Measurements from ENCODE around the gene TET2.

TET2 gene

DNA sequence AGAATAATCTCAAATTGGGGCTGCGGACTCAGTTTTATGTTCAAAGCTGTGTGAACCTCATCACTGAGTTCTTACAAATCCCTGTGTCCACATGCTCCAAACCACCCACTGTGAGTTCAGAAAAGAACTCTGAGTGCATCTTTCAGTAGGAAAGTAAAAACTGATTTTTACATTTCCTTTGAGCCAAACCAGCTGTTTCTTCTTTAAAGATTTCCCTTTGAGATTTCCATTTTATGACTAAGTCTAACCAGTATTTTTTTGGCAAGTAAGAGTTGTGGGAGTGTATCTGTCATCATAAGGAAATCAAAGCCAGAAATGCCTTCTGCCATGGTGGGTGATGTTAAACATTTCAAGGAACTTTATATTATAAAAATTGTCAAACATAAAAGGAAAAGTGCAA is 100.0 kb downstream of the TET2 start:
- no peak for DNase-seq (ENCODE audit: low spot score)
- WGBS, 2 donors (ENCODE audit: extremely low coverage in 2 of 2, insufficient read length in 2 of 2, insufficient replicate concordance in 1 of 2) = no CpG with 5 or more reads among the region's 1 CpG

DNA sequence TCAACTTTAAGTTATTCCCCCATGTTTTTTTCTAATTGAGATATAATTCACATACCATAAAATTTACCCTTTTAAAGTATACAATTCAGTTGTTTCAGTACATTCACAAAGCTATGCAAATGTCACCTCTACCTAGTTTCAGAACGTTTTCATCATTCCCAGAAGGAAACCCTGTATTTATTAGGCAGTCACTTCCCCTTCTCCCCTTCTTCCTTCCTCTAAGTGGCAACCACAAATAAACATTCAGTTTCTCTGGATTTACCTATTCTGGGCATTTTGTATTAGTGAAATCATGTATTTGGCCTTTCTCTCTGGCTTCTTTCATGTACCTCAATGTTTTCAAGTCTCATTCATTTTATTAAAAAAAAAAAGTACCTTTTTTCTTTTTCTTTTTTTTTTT is 101.9 kb downstream of the TET2 start:
- Histone ChIP-seq H3K23ac (ENCODE audit: low read depth, low read length, poor library complexity) (no peak overlapping the region), H3K9me3 (replicated peaks in 1 of 2; ENCODE audit: control insufficient read depth in 2 of 2, insufficient read depth in 1 of 2, low read depth in 1 of 2, low read length in 2 of 2) (no peaks in the 10 kb centered on the region), H2AFZ (ENCODE audit: low read length) (no peak overlapping the region), H2BK5ac (ENCODE audit: low read length) (no peak overlapping the region), H4K91ac (ENCODE audit: low read depth, low read length, poor library complexity) (no peak overlapping the region), H3K4me2 (ENCODE audit: insufficient read depth, low read length, poor library complexity, severe bottlenecking) (no peak overlapping the region), H4K8ac (ENCODE audit: low read depth, low read length) (no peak overlapping the region), H3K18ac (ENCODE audit: low read length) (no peak overlapping the region), H3K9ac (ENCODE audit: low read depth, low read length, poor library complexity) (no peak overlapping the region), H3K27ac (replicated peaks; ENCODE audit: low read length) (no peak overlapping the region), H3K4me3 (ENCODE audit: low read length in 2 of 2) (no peak overlapping the region), H2BK12ac (ENCODE audit: low read length) (no peak overlapping the region), H2BK120ac (ENCODE audit: low read depth, low read length) (no peak overlapping the region), H3K4me1 (ENCODE audit: control insufficient read depth in 2 of 2, insufficient read depth in 1 of 2, low read depth in 1 of 2, low read length in 2 of 2) (peaks cover 0 to 4% of the 10 kb centered on the region in 2 donors), H2BK15ac (ENCODE audit: low read length) (no peak overlapping the region), H3K79me1 (ENCODE audit: low read depth, low read length) (no peaks in the 10 kb centered on the region), H3K4ac (ENCODE audit: low read length) (no peak overlapping the region), H3K27me3 (ENCODE audit: control insufficient read depth in 3 of 3, insufficient read depth in 3 of 3, low read depth in 1 of 3, low read length in 3 of 3) (no peaks in the 10 kb centered on the region), H3K36me3 (replicated peaks in 1 of 2; ENCODE audit: control insufficient read depth in 2 of 2, insufficient read depth in 2 of 2, low read length in 2 of 2) (peaks cover under 1 to 58% of the 10 kb centered on the region in 2 donors), H3K14ac (ENCODE audit: low read length) (no peak overlapping the region), H2AK5ac (ENCODE audit: low read depth, low read length) (no peak overlapping the region)
- WGBS, 2 donors (ENCODE audit: extremely low coverage in 2 of 2, insufficient read length in 2 of 2, insufficient replicate concordance in 1 of 2) = no CpG with 5 or more reads among the region's 1 CpG
- no peak for DNase-seq (ENCODE audit: low spot score)

More for the DNA sequence above, 100.0 kb downstream of the TET2 start:
- H2BK12ac ChIP-seq (ENCODE audit: low read length) = no peak overlapping the region
- H3K27me3 ChIP-seq (ENCODE audit: control insufficient read depth in 3 of 3, insufficient read depth in 3 of 3, low read depth in 1 of 3, low read length in 3 of 3) = no peaks in the 10 kb centered on the region
- H2BK5ac ChIP-seq (ENCODE audit: low read length) = no peak overlapping the region
- peaks cover 3 to 67% of the 10 kb centered on the region in 2 donors for H3K36me3 ChIP-seq (replicated peaks in 1 of 2; ENCODE audit: control insufficient read depth in 2 of 2, insufficient read depth in 2 of 2, low read length in 2 of 2)
- H3K9ac ChIP-seq (ENCODE audit: low read depth, low read length, poor library complexity) = no peak overlapping the region
- H3K23ac ChIP-seq (ENCODE audit: low read depth, low read length, poor library complexity) = no peak overlapping the region
- H3K4me2 ChIP-seq (ENCODE audit: insufficient read depth, low read length, poor library complexity, severe bottlenecking) = no peak overlapping the region
- H4K91ac ChIP-seq (ENCODE audit: low read depth, low read length, poor library complexity) = no peak overlapping the region
- no peak overlapping the region for H3K4me3 ChIP-seq (ENCODE audit: low read length in 2 of 2)
- H3K18ac ChIP-seq (ENCODE audit: low read length) = no peak overlapping the region
- H2BK15ac ChIP-seq (ENCODE audit: low read length) = no peak overlapping the region
- H2AFZ ChIP-seq (ENCODE audit: low read length) = no peak overlapping the region
- no peak overlapping the region for H3K14ac ChIP-seq (ENCODE audit: low read length)
- no peaks in the 10 kb centered on the region for H3K79me1 ChIP-seq (ENCODE audit: low read depth, low read length)
- no peak overlapping the region for H3K4ac ChIP-seq (ENCODE audit: low read length)
- no peak overlapping the region for H4K8ac ChIP-seq (ENCODE audit: low read depth, low read length)
- H3K27ac ChIP-seq (replicated peaks; ENCODE audit: low read length) = no peak overlapping the region
- no peak overlapping the region for H2BK120ac ChIP-seq (ENCODE audit: low read depth, low read length)
- H3K9me3 ChIP-seq (replicated peaks in 1 of 2; ENCODE audit: control insufficient read depth in 2 of 2, insufficient read depth in 1 of 2, low read depth in 1 of 2, low read length in 2 of 2) = no peaks in the 10 kb centered on the region
- H3K4me1 ChIP-seq (ENCODE audit: control insufficient read depth in 2 of 2, insufficient read depth in 1 of 2, low read depth in 1 of 2, low read length in 2 of 2) = peaks cover 0 to 4% of the 10 kb centered on the region in 2 donors
- no peak overlapping the region for H2AK5ac ChIP-seq (ENCODE audit: low read depth, low read length)

DNA sequence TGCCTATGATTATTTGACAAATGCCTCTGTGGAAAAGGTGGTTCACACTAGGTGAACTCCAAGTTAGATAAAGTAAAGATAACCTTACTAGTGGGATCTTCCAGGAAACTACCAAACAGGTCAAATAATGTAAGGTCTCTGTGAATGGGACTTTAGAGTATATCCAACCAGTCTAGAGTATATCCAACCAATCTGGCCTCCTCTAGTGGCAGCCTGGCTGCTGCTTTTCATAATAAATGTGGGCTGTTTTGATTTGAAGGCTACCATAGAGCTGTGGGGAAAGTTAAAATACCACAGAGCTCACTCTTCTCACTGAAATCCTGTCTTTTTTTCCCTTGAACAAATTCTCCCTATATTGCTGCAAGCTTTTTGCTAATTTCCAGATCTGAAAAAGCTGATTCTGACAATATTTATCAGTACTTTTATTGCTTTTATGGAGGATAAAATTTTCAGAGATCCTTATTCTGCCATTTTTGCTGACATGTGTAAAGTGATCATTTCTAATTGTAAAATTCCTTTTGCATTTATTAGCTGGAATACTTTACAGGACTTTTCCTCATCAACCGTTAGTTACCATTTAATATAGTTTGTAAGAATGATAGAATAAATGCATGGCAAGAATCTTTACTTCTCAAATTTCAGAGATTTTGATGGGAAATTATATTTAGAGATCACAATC is 111.3 kb downstream of the TET2 start:
- H3K36me3 ChIP-seq (replicated peaks in 1 of 2; ENCODE audit: control insufficient read depth in 2 of 2, insufficient read depth in 2 of 2, low read length in 2 of 2) = peaks cover 0 to 52% of the 10 kb centered on the region in 2 donors
- H3K14ac ChIP-seq (ENCODE audit: low read length) = no peak overlapping the region
- no peak overlapping the region for H4K91ac ChIP-seq (ENCODE audit: low read depth, low read length, poor library complexity)
- DNase-seq (ENCODE audit: low spot score) = no peak
- no peak overlapping the region for H2BK12ac ChIP-seq (ENCODE audit: low read length)
- H3K27me3 ChIP-seq (ENCODE audit: control insufficient read depth in 3 of 3, insufficient read depth in 3 of 3, low read depth in 1 of 3, low read length in 3 of 3) = no peaks in the 10 kb centered on the region
- no peak overlapping the region for H3K18ac ChIP-seq (ENCODE audit: low read length)
- H3K27ac ChIP-seq (replicated peaks; ENCODE audit: low read length) = no peak overlapping the region
- no peak overlapping the region for H2AK5ac ChIP-seq (ENCODE audit: low read depth, low read length)
- H2AFZ ChIP-seq (ENCODE audit: low read length) = no peak overlapping the region
- WGBS, 2 donors (ENCODE audit: extremely low coverage in 2 of 2, insufficient read length in 2 of 2, insufficient replicate concordance in 1 of 2) = no CpG with 5 or more reads among the region's 1 CpG
- H3K4me1 ChIP-seq (ENCODE audit: control insufficient read depth in 2 of 2, insufficient read depth in 1 of 2, low read depth in 1 of 2, low read length in 2 of 2) = no peaks in the 10 kb centered on the region
- H4K8ac ChIP-seq (ENCODE audit: low read depth, low read length) = no peak overlapping the region
- H3K9me3 ChIP-seq (replicated peaks in 1 of 2; ENCODE audit: control insufficient read depth in 2 of 2, insufficient read depth in 1 of 2, low read depth in 1 of 2, low read length in 2 of 2) = peaks cover 0 to 9% of the 10 kb centered on the region in 2 donors
- H2BK15ac ChIP-seq (ENCODE audit: low read length) = no peak overlapping the region
- no peak overlapping the region for H2BK5ac ChIP-seq (ENCODE audit: low read length)
- no peak overlapping the region for H3K4ac ChIP-seq (ENCODE audit: low read length)
- H3K9ac ChIP-seq (ENCODE audit: low read depth, low read length, poor library complexity) = no peak overlapping the region
- no peak overlapping the region for H3K4me2 ChIP-seq (ENCODE audit: insufficient read depth, low read length, poor library complexity, severe bottlenecking)
- no peak overlapping the region for H3K4me3 ChIP-seq (ENCODE audit: low read length in 2 of 2)
- H2BK120ac ChIP-seq (ENCODE audit: low read depth, low read length) = no peak overlapping the region
- no peaks in the 10 kb centered on the region for H3K79me1 ChIP-seq (ENCODE audit: low read depth, low read length)
- H3K23ac ChIP-seq (ENCODE audit: low read depth, low read length, poor library complexity) = no peak overlapping the region

DNA sequence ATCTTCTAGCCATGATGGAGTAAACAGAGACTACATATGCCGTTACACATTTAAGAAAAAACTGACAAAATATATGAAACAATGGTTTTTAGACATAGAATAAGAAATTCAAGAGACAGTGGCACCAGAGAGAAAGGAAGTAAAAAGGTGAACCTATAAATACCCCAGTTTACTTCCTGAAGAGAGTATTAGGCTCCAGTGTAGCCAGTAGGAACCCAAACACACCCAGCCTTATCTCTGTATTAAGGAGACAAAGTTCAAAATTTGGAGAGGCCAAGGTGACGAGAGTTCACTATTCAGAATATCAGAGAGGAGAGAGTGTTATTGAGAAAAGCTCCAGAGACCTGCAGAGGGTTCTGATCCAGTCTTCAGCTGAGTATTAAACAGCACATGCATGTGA is 119.0 kb downstream of the TET2 start:
- H2BK5ac ChIP-seq (ENCODE audit: low read length) = no peak overlapping the region
- H2BK15ac ChIP-seq (ENCODE audit: low read length) = no peak overlapping the region
- no peak overlapping the region for H3K18ac ChIP-seq (ENCODE audit: low read length)
- no peak for DNase-seq (ENCODE audit: low spot score)
- H3K4me2 ChIP-seq (ENCODE audit: insufficient read depth, low read length, poor library complexity, severe bottlenecking) = no peak overlapping the region
- H3K9me3 ChIP-seq (replicated peaks in 1 of 2; ENCODE audit: control insufficient read depth in 2 of 2, insufficient read depth in 1 of 2, low read depth in 1 of 2, low read length in 2 of 2) = peaks cover 0 to 2% of the 10 kb centered on the region in 2 donors
- H3K27ac ChIP-seq (replicated peaks; ENCODE audit: low read length) = no peak overlapping the region
- H2AFZ ChIP-seq (ENCODE audit: low read length) = no peak overlapping the region
- no peak overlapping the region for H2AK5ac ChIP-seq (ENCODE audit: low read depth, low read length)
- H3K79me1 ChIP-seq (ENCODE audit: low read depth, low read length) = no peaks in the 10 kb centered on the region
- no peak overlapping the region for H3K23ac ChIP-seq (ENCODE audit: low read depth, low read length, poor library complexity)
- no peak overlapping the region for H3K9ac ChIP-seq (ENCODE audit: low read depth, low read length, poor library complexity)
- WGBS, 2 donors (ENCODE audit: extremely low coverage in 2 of 2, insufficient read length in 2 of 2, insufficient replicate concordance in 1 of 2) = no CpG with 5 or more reads among the region's 2 CpGs
- no peak overlapping the region for H4K91ac ChIP-seq (ENCODE audit: low read depth, low read length, poor library complexity)
- H3K4me3 ChIP-seq (ENCODE audit: low read length in 2 of 2) = no peak overlapping the region
- no peak overlapping the region for H3K4ac ChIP-seq (ENCODE audit: low read length)
- no peak overlapping the region for H4K8ac ChIP-seq (ENCODE audit: low read depth, low read length)
- no peaks in the 10 kb centered on the region for H3K27me3 ChIP-seq (ENCODE audit: control insufficient read depth in 3 of 3, insufficient read depth in 3 of 3, low read depth in 1 of 3, low read length in 3 of 3)
- H3K14ac ChIP-seq (ENCODE audit: low read length) = no peak overlapping the region
- H3K36me3 ChIP-seq (replicated peaks in 1 of 2; ENCODE audit: control insufficient read depth in 2 of 2, insufficient read depth in 2 of 2, low read length in 2 of 2) = peaks cover 8 to 88% of the 10 kb centered on the region in 2 donors
- no peak overlapping the region for H2BK12ac ChIP-seq (ENCODE audit: low read length)
- H3K4me1 ChIP-seq (ENCODE audit: control insufficient read depth in 2 of 2, insufficient read depth in 1 of 2, low read depth in 1 of 2, low read length in 2 of 2) = no peaks in the 10 kb centered on the region
- no peak overlapping the region for H2BK120ac ChIP-seq (ENCODE audit: low read depth, low read length)

Measured in neuronal stem cell (in vitro differentiated cells).